ENCODE data around the gene RGS14.

DNA sequence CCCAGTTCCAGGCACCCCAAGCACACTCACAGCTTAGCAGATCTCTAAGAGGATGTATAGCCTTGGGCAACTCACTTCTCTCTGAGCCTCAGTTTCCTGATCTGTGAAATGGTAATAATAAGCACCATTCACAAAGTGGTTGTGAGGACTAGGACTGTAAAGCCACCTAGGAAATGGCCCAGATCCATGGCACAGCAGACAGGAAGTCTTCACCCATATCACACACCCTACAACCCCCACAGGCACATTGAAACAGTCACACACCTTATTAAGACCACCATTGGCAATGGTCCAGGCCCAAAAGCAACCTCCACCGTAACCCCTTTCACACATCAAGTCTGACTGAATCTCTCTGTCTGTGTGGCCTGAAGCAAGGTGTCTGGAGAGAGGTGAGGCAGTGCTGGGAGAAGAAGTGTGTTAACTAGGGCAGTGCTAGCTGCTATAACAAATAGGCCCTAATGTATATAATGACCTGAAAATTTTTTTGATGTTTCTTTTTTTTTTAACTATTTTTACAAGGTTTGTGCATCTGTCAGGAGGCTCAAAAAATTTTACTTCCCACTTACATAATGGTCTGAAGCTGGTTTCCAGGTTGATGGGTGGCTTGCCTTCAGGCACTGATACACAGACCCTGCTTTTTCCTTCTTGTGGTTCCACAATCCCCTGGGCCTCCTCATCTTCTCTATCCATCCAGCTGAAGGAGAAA lies 2.4 kb upstream of the RGS14 start:
- TF ChIP-seq, protein P1, sequence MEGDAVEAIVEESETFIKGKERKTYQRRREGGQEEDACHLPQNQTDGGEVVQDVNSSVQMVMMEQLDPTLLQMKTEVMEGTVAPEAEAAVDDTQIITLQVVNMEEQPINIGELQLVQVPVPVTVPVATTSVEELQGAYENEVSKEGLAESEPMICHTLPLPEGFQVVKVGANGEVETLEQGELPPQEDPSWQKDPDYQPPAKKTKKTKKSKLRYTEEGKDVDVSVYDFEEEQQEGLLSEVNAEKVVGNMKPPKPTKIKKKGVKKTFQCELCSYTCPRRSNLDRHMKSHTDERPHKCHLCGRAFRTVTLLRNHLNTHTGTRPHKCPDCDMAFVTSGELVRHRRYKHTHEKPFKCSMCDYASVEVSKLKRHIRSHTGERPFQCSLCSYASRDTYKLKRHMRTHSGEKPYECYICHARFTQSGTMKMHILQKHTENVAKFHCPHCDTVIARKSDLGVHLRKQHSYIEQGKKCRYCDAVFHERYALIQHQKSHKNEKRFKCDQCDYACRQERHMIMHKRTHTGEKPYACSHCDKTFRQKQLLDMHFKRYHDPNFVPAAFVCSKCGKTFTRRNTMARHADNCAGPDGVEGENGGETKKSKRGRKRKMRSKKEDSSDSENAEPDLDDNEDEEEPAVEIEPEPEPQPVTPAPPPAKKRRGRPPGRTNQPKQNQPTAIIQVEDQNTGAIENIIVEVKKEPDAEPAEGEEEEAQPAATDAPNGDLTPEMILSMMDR (IDR thresholded peaks at IDR 0.05): no peak
- TF ChIP-seq POLR2A (IDR thresholded peaks at IDR 0.05): no peak
